IMR-90 (cell line): ENCODE measurements around the gene PIGU. TPM values are rescaled to one million over a fixed set of nuclear protein-coding genes. Genes with fewer than 3 reads are reported as not detected.
A peak's percentile ranks its signal among the peaks of the same experiment; 100 is the strongest.

ENCODE experiments used
- ATAC-seq: fragments of 200-7000 bp; cut with Tn5 transposase; 2 replicates; pipeline ENCODE4 v1.9.1; 2020; ENCODE audit warnings: low read depth, mild to moderate bottlenecking, moderate library complexity
- BruUV-seq: library from RNA; stranded (reverse); fragments of 400-500 nt; replicated peaks from 2 replicates; lab custom pipeline; 2021; lab: Mats Ljungman, UMichigan
- CTCF ChIA-PET: fragments of 300-600 bp; formaldehyde crosslinking; extraction: SDS; loops from one replicate; lab custom pipeline; 2021; ENCODE audit warnings: antibody characterized with exemption; lab: Yijun Ruan, JAX
- POLR2A ChIA-PET: fragments of 300-600 bp; sonication (Branson Sonifier 250); formaldehyde crosslinking; loops from one replicate; lab custom pipeline; 2022; ENCODE audit warnings: antibody characterized with exemption; ENCODE audit not compliant: unreplicated experiment; lab: Charles Lee
- DNase-seq: peaks from one replicate; pipeline ENCODE4 v3.0.0; 2013
- H2AFZ ChIP-seq: replicated peaks from 2 replicates; pipeline ENCODE3; 2013; ENCODE audit warnings: low read length, mild to moderate bottlenecking; ENCODE audit not compliant: poor library complexity
- H2AK5ac ChIP-seq: 2 replicates; pipeline ENCODE4 v1.6.1; 2013; ENCODE audit warnings: low read depth, low read length, inconsistent platforms
- H2AK9ac ChIP-seq: replicated peaks from 2 replicates; pipeline ENCODE3; 2013; ENCODE audit warnings: mild to moderate bottlenecking, low read depth, low read length, moderate library complexity; ENCODE audit not compliant: poor library complexity
- H2BK120ac ChIP-seq: 2 replicates; pipeline ENCODE4 v1.6.1; 2013; ENCODE audit warnings: low read depth, low read length, inconsistent platforms
- H2BK15ac ChIP-seq: 3 replicates; pipeline ENCODE4 v1.6.1; 2013; ENCODE audit warnings: low read depth, low read length, inconsistent platforms
- H2BK20ac ChIP-seq: 2 replicates; pipeline ENCODE4 v1.6.1; 2013; ENCODE audit warnings: low read depth, mild to moderate bottlenecking, inconsistent platforms, low read length, moderate library complexity
- H2BK5ac ChIP-seq: 2 replicates; pipeline ENCODE4 v1.6.1; 2013; ENCODE audit warnings: mild to moderate bottlenecking, low read depth, low read length, inconsistent platforms; ENCODE audit not compliant: poor library complexity, severe bottlenecking
- H3K14ac ChIP-seq: replicated peaks from 2 replicates; pipeline ENCODE4 v1.6.1; 2013; ENCODE audit warnings: low read depth, low read length, inconsistent platforms
- H3K18ac ChIP-seq: 2 replicates; pipeline ENCODE4 v1.6.1; 2013; ENCODE audit warnings: low read depth, low read length, control low read depth
- H3K23ac ChIP-seq: 2 replicates; pipeline ENCODE4 v1.6.1; 2013; ENCODE audit warnings: low read depth, low read length, inconsistent platforms
- H3K27ac ChIP-seq: 2 replicates; pipeline ENCODE4 v1.5.1; 2013; ENCODE audit warnings: mild to moderate bottlenecking, control low read depth, low read length; ENCODE audit not compliant: insufficient read depth
- H3K27me3 ChIP-seq: 2 replicates; pipeline ENCODE4 v1.6.1; 2013; ENCODE audit warnings: low read length; ENCODE audit not compliant: control insufficient read depth, insufficient read depth
- H3K36me3 ChIP-seq: 2 replicates; pipeline ENCODE4 v1.6.1; 2013; ENCODE audit warnings: low read length, mixed read lengths; ENCODE audit not compliant: control insufficient read depth, insufficient read depth
- H3K4ac ChIP-seq: 2 replicates; pipeline ENCODE4 v1.6.1; 2013; ENCODE audit warnings: low read depth, low read length, inconsistent platforms
- H3K4me1 ChIP-seq: 2 replicates; pipeline ENCODE4 v1.6.1; 2013; ENCODE audit warnings: low read length, mixed read lengths; ENCODE audit not compliant: control insufficient read depth, insufficient read depth
- H3K4me2 ChIP-seq: 2 replicates; pipeline ENCODE4 v1.6.1; 2013; ENCODE audit warnings: low read depth, mild to moderate bottlenecking, control low read depth, low read length, moderate library complexity
- H3K4me3 ChIP-seq: 2 replicates; pipeline ENCODE4 v1.5.1; 2013; ENCODE audit warnings: low read depth, mild to moderate bottlenecking, control low read depth, low read length, moderate library complexity; ENCODE audit not compliant: insufficient read depth
- H3K56ac ChIP-seq: 2 replicates; pipeline ENCODE4 v1.6.1; 2013; ENCODE audit warnings: low read length, inconsistent platforms; ENCODE audit not compliant: insufficient read depth; ENCODE audit errors: extremely low read depth
- H3K79me1 ChIP-seq, 2 experiments: 2 replicates each; pipeline ENCODE4 v1.6.1; 2013; ENCODE audit warnings: low read length in 2 of 2, inconsistent platforms in 1 of 2, low read depth in 1 of 2
- H3K9ac ChIP-seq: 2 replicates; pipeline ENCODE4 v1.6.1; 2013; ENCODE audit warnings: low read depth, low read length, control low read depth
- H3K9me1 ChIP-seq: 2 replicates; pipeline ENCODE4 v1.6.1; 2013; ENCODE audit warnings: low read length, inconsistent platforms; ENCODE audit not compliant: insufficient read depth
- H3K9me3 ChIP-seq: 2 replicates; pipeline ENCODE4 v1.6.1; 2013; ENCODE audit warnings: low read length; ENCODE audit not compliant: control insufficient read depth, insufficient read depth
- H4K20me1 ChIP-seq: 2 replicates; pipeline ENCODE4 v1.6.1; 2013; ENCODE audit warnings: low read length, inconsistent platforms; ENCODE audit not compliant: insufficient read depth
- H4K5ac ChIP-seq: 2 replicates; pipeline ENCODE4 v1.6.1; 2013; ENCODE audit warnings: mild to moderate bottlenecking, low read depth, low read length, control low read depth
- H4K8ac ChIP-seq, 2 experiments: 2 replicates each; pipeline ENCODE4 v1.6.1; 2013; ENCODE audit warnings: low read depth in 2 of 2, low read length in 2 of 2, control low read depth in 1 of 2, inconsistent platforms in 1 of 2
- H4K91ac ChIP-seq: 2 replicates; pipeline ENCODE4 v1.6.1; 2013; ENCODE audit warnings: low read depth, low read length, inconsistent platforms; ENCODE audit not compliant: insufficient read depth
- CEBPB ChIP-seq: IDR thresholded peaks from 2 replicates; pipeline ENCODE4 v1.6.1; 2012; ENCODE audit warnings: low read depth, low read length, improper control_type of control experiment
- CHD1 ChIP-seq: IDR thresholded peaks from 2 replicates; pipeline ENCODE4 v1.6.1; 2012; ENCODE audit warnings: low read depth, low read length, improper control_type of control experiment
- CTCF ChIP-seq: conservative IDR thresholded peaks from 2 replicates; pipeline ENCODE4 v1.5.1; 2012; ENCODE audit warnings: mild to moderate bottlenecking, low read depth, low read length, improper control_type of control experiment
- ELK1 ChIP-seq: fragments of 150-350 bp; IDR thresholded peaks from 2 replicates; pipeline ENCODE4 v1.6.1; 2016; ENCODE audit warnings: low read depth, mild to moderate bottlenecking, low read length, moderate library complexity, borderline replicate concordance
- MAFK ChIP-seq: IDR thresholded peaks from 2 replicates; pipeline ENCODE4 v1.6.1; 2012; ENCODE audit warnings: low read depth, low read length, improper control_type of control experiment
- MAZ ChIP-seq: IDR thresholded peaks from 2 replicates; pipeline ENCODE4 v1.6.1; 2012; ENCODE audit warnings: low read depth, mild to moderate bottlenecking, low read length, improper control_type of control experiment, moderate library complexity, borderline replicate concordance
- MXI1 ChIP-seq: IDR thresholded peaks from 2 replicates; pipeline ENCODE4 v1.6.1; 2012; ENCODE audit warnings: low read depth, mild to moderate bottlenecking, low read length, moderate library complexity, borderline replicate concordance
- NFE2L2 ChIP-seq: fragments of 150-350 bp; IDR thresholded peaks from 2 replicates; pipeline ENCODE4 v1.6.1; 2016; ENCODE audit warnings: low read depth, mild to moderate bottlenecking, low read length
- POLR2A ChIP-seq: IDR thresholded peaks from 2 replicates; pipeline ENCODE4 v1.6.1; 2012; ENCODE audit warnings: mild to moderate bottlenecking, low read depth, low read length
- RAD21 ChIP-seq: IDR thresholded peaks from 2 replicates; pipeline ENCODE4 v1.6.1; 2012; ENCODE audit warnings: low read length, improper control_type of control experiment
- RFX5 ChIP-seq: IDR thresholded peaks from 2 replicates; pipeline ENCODE4 v1.8.0; 2012; ENCODE audit warnings: low read depth, mild to moderate bottlenecking, low read length, moderate library complexity
- USF2 ChIP-seq: fragments of 150-350 bp; IDR thresholded peaks from 2 replicates; pipeline ENCODE4 v1.6.1; 2017; ENCODE audit warnings: mild to moderate bottlenecking, antibody characterized with exemption, low read length, low read depth
- WGBS, 2 experiments: methylation state at CpG; one replicate each; pipeline versions ENCODE4 v1.1.5 to v1.1.7; 2013; ENCODE audit warnings: missing lambda C conversion rate in 2 of 2; ENCODE audit not compliant: insufficient read length in 1 of 2; ENCODE audit errors: extremely low coverage in 2 of 2; 5-methylcytosine and 5-hydroxymethylcytosine counted together
- dilution Hi-C: fragments of 300-500 bp; cut with HindIII; formaldehyde crosslinking; loops from one replicate; pipeline ENCODE4 v1.14.3; 2018; ENCODE audit warnings: low sequenced_read_pairs; ENCODE audit not compliant: unreplicated experiment
- in situ Hi-C: fragments of 300-500 bp; cut with MboI; formaldehyde crosslinking; loops from 3 replicates; pipeline ENCODE4 v1.14.3; 2019; ENCODE audit warnings: low sequenced_read_pairs, inconsistent platforms, mixed read lengths
- intact Hi-C: fragments of 100-400 bp; cut with micrococcal nuclease; formaldehyde crosslinking; loops from 2 replicates; pipeline ENCODE4 v1.10.0; 2022
- polyA plus RNA-seq, 3 experiments: library from polyadenylated mRNA; depleted of rRNA; stranded (reverse); fragments of >200 nt; gene quantifications; 2 replicates each; pipeline ENCODE4 v1.2.3, GENCODE V29; 2012; ENCODE audit warnings: low replicate concordance in 1 of 3
- total RNA-seq: library from RNA; depleted of rRNA; stranded (reverse); fragments of >200 nt; gene quantifications from 2 replicates; pipeline ENCODE4 v1.2.3, GENCODE V29; 2012

PIGU gene
- total and polyA plus RNA-seq, 2 of the 4 experiments (the other 2 are of a cell fraction) = 11.1 to 31.1 TPM

GRCh38 chr20:34709044-34709830, 32.3 kb upstream of the PIGU start:
- TF ChIP-seq CEBPB (no peak), ELK1 (no peak), NFE2L2 (no peak), CTCF (no peak), MAFK (no peak), RAD21 (no peak), RFX5 (no peak), CHD1 (no peak), MAZ (no peak; the same call in 1 of the 2 replicates), POLR2A (no peak), USF2 (no peak), MXI1 (no peak)
- peaks cover 0 to 58% of the 10 kb centered on the region in 2 experiments; a peak in 2 of 4 replicates for H3K79me1 ChIP-seq
- H2AFZ ChIP-seq = peak overlapping the region; percentile 97
- H4K5ac ChIP-seq = peak overlapping the region; percentile 32; the same call in 1 of the 2 replicates
- H3K9ac ChIP-seq = peak overlapping the region; percentile 62
- intact Hi-C loops = loop anchor here (5.0 kb wide), 3 partner anchors 58 to 397 kb away; no protein-coding TSS in a partner anchor
- peaks cover 23% of the 10 kb centered on the region for H3K4me1 ChIP-seq
- peak overlapping the region; percentile 67 for H3K23ac ChIP-seq
- no TSS peak for BruUV-seq
- peak overlapping the region; percentile 93 for H2AK9ac ChIP-seq
- H4K91ac ChIP-seq = peak overlapping the region; percentile 80
- H3K18ac ChIP-seq = peak overlapping the region; percentile 53; the same call in 1 of the 2 replicates
- no peak overlapping the region; the same call in 2 of the 3 replicates for H2BK15ac ChIP-seq
- H2BK120ac ChIP-seq = peak overlapping the region; percentile 49; the same call in 1 of the 2 replicates
- peaks cover 30% of the 10 kb centered on the region for H3K9me1 ChIP-seq
- H2BK20ac ChIP-seq = no peak overlapping the region
- peaks cover 24% of the 10 kb centered on the region; the same call in 1 of the 2 replicates for H4K20me1 ChIP-seq
- H3K27me3 ChIP-seq = no peaks in the 10 kb centered on the region
- DNase-seq = peak; percentile 54
- H3K4ac ChIP-seq = peak overlapping the region; percentile 85
- peak overlapping the region; percentile 52 for H2BK5ac ChIP-seq
- in situ Hi-C loops = no loop called here
- CTCF ChIA-PET = interaction anchor here (0.5 to 0.8 kb wide), 2 partner anchors 127 to 192 kb away, joined by 3 to 4 read pairs; no protein-coding TSS in a partner anchor
- peak; percentile 66 for ATAC-seq
- dilution Hi-C loops = no loop called here
- peak overlapping the region; percentile 74 for H3K4me2 ChIP-seq
- H3K14ac ChIP-seq = no peak overlapping the region
- peak overlapping the region; percentile 29 to 83; a peak in 2 of 4 replicates for H4K8ac ChIP-seq
- POLR2A ChIA-PET = interaction anchor here (0.6 kb wide), 1 partner anchor 83 kb away, joined by 4 read pairs; no protein-coding TSS in a partner anchor
- peak overlapping the region; percentile 75 for H3K27ac ChIP-seq
- peak overlapping the region; percentile 57 for H3K4me3 ChIP-seq
- H2AK5ac ChIP-seq = no peak overlapping the region
- H3K36me3 ChIP-seq = peaks cover 19% of the 10 kb centered on the region
- 0% methylated on average over 10 of the region's 64 CpGs; no CpG with 5 or more reads in 1 of the 2 experiments for WGBS, 2 experiments
- no peaks in the 10 kb centered on the region for H3K9me3 ChIP-seq
- no peak overlapping the region for H3K56ac ChIP-seq
